ENCODE results near the gene CDR2.
"Not testable (repeated sequence)": the region's sequence is repeated elsewhere in the genome, so short reads cannot be mapped to it uniquely, and the experiment has no call there.

CDR2 gene

DNA sequence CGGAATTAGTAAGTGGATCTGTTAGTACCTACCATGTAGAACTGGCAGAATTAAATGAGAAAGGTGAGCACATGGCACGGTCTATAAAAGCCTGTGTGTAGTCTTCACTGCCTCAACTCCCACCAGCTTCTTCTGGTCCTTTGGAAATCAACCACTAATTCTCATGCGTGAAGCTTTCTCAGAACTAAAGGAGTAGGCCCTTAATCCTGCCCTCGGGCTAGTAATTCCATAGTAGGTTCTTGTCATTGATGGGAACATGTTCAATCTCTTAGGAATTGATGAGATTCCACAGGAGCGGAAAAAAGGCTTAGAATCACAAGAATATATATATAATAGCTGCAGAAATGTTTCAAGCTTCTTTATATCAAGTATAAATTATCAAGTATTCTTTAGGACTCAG lies 21.7 kb downstream of the CDR2 start:
- no peak overlapping the region for H3K27ac ChIP-seq
- TF ChIP-seq, protein P1, sequence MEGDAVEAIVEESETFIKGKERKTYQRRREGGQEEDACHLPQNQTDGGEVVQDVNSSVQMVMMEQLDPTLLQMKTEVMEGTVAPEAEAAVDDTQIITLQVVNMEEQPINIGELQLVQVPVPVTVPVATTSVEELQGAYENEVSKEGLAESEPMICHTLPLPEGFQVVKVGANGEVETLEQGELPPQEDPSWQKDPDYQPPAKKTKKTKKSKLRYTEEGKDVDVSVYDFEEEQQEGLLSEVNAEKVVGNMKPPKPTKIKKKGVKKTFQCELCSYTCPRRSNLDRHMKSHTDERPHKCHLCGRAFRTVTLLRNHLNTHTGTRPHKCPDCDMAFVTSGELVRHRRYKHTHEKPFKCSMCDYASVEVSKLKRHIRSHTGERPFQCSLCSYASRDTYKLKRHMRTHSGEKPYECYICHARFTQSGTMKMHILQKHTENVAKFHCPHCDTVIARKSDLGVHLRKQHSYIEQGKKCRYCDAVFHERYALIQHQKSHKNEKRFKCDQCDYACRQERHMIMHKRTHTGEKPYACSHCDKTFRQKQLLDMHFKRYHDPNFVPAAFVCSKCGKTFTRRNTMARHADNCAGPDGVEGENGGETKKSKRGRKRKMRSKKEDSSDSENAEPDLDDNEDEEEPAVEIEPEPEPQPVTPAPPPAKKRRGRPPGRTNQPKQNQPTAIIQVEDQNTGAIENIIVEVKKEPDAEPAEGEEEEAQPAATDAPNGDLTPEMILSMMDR (IDR thresholded peaks at IDR 0.05): no peak
- TF ChIP-seq ZFX (IDR thresholded peaks at IDR 0.05; ENCODE audit: borderline replicate concordance): no peak

DNA sequence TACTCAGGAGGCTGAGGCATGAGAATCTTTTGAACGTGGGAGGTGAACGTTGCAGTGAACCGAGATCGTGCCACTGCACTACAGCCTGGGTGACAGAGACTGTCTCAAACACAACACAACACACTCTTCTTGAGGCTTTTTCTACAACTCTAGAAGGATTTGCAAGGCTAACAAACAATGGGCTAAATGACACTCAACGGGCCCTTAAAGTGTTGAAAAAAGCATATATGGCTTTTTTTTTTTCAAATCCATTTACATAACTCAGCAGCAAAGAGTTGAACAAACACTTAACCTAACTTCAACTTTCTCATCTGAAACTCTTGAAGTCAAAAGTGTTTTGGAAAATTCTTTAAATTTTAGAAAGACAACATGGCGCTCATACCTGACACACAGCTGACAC lies 22.3 kb downstream of the CDR2 start:
- H3K27ac ChIP-seq: no peak overlapping the region
- TF ChIP-seq, protein P1 (IDR thresholded peaks at IDR 0.05): no peak
- no peak for TF ChIP-seq ZFX (IDR thresholded peaks at IDR 0.05; ENCODE audit: borderline replicate concordance)

DNA sequence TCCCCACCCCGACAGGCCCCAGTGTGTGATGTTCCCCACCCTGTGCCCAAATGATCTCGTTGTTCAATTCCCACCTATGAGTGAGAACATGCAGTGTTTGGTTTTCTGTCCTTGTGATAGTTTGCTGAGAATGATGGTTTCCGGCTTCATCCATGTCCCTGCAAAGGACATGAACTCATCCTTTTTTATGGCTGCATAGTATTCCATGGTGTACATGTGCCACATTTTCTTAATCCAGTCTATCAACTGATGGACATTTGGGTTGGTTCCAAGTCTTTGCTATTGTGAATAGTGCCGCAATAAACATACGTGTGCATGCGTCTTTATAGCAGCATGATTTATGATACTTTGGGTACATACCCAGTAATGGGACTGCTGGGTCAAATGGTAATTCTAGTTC lies 23.4 kb downstream of the CDR2 start:
- H3K27ac ChIP-seq: not testable (repeated sequence)

DNA sequence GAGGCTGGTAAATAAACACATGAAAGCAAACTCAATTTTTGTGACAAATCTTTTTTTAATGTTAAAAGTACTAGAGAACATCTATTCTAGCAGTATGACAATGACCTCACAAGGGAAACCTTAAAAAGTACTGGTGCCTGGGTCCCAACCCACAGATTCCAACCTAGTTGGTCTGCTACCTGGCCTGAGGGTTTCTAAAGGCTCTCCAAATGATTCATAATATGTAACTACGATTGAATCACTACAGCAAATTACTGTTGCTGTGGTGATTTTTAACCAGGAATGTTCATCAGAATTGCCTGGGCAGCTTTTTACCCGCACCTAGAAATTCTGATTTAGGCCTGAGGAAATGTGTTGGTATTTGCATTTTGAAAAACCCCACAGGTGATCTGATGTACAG lies 26.1 kb downstream of the CDR2 start:
- TF ChIP-seq ZFX (IDR thresholded peaks at IDR 0.05; ENCODE audit: borderline replicate concordance): no peak
- TF ChIP-seq, protein P1 (IDR thresholded peaks at IDR 0.05): no peak
- H3K27ac ChIP-seq: no peak overlapping the region

DNA sequence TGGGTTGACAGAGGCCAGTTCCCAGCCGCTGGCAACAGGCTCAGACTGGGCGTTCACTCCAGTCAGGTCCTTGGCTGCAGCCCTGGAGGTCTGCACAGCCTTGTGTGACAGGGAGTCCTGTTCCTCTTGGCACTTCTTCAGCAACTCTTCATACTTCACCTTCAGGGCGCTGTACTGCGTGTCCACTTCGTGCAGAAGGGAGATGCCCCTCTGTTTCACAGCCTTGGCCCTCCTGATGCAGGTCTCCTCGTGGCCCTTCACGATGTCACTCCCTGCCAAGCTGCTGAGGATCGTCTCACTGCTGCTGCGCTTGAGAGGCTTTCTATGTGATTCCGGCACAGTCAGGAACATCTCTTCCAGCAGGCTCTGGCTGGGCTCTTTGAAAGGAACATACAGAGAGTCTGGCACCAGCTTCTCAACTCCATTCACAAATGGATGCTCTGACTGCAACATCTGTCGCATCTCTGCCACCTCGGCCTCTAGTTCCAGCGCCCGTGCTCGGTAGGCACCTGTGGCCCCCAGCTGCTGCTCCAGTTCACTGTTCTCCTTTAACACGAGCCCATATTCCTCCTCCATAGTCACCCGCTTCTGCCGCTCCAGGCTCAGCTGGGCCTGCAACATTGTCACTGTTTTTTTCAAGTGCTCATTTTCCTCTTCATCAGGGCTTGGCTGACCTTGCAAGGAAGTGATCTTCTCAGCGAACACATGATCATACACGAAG lies 27.2 kb downstream of the CDR2 start:
- H3K27ac ChIP-seq: no peak overlapping the region

DNA sequence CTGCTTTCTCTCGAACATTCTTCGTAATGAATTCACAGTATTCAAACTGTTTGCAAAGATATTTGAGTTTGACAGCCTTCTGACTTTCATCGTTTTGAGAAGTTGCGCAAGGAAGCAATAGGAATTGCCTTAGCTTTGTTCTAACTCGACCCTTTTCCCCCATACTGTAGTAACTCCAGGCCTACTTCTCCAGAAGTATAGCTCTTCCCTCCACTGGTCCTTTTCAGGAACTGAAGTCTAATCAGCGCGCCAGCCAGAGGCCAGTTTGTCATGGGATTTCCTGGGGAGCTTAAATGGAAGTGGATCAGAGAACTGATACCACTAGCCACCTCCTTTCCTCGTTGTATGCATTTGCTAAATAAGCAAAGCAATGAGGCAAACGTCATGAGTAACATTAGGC lies 27.9 kb downstream of the CDR2 start:
- TF ChIP-seq, protein P1 (IDR thresholded peaks at IDR 0.05): no peak
- no peak for TF ChIP-seq ZFX (IDR thresholded peaks at IDR 0.05; ENCODE audit: borderline replicate concordance)
- H3K27ac ChIP-seq: no peak overlapping the region

More for the DNA sequence above, 27.2 kb downstream of the CDR2 start:
- no peak for TF ChIP-seq ZFX (IDR thresholded peaks at IDR 0.05; ENCODE audit: borderline replicate concordance)
- TF ChIP-seq, protein P1 (IDR thresholded peaks at IDR 0.05): no peak

DNA sequence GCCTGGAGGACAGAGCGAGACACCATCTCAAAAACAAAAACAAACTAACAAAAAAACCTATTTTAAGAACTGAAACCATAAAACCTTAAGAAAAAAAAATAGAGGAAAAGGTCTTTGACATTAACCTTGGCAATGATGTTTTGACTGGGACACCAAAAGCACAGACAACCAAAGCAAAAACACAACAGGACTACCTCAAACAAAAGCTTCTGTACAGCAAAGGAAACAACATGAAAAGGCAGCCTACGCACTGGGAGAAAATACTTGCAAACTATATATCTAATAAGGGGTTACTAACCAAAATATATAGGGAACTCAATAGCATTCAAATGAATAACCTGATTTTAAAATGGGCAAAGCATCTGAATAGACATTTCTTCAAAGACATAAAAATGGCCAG lies 32.3 kb downstream of the CDR2 start:
- TF ChIP-seq, protein P1 (IDR thresholded peaks at IDR 0.05): no peak
- TF ChIP-seq ZFX (IDR thresholded peaks at IDR 0.05; ENCODE audit: borderline replicate concordance): no peak
- no peak overlapping the region for H3K27ac ChIP-seq

DNA sequence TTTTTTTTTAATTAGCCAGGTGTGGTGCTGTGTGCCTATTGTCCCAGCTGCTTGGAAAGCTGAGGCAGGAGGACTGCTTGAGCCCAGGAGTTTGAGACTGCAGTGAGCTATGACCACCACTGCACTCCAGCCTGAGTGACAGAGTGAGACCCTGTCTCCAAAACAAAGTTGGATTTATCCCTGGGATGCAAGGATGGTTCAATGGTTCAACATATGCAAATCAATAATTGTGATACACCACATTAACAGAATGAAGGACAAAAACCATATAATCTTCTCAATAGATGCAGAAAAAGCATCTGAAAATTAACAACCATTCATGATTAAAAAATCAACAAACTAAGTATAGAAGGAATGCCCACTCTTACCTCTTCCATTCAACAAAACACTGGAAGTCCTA lies 33.5 kb downstream of the CDR2 start:
- TF ChIP-seq, protein P1 (IDR thresholded peaks at IDR 0.05): no peak

More for the DNA sequence above, 33.5 kb downstream of the CDR2 start:
- H3K27ac ChIP-seq: no peak overlapping the region
